ENCODE data around the gene CSF2. TPM values are rescaled to one million over a fixed set of nuclear protein-coding genes. Genes with fewer than 3 reads are reported as not detected.

CSF2 gene
- total RNA-seq, 1 experiment from 2014 or later: 0.30 TPM

GRCh38 chr5:132115375-132115774 lies 41.8 kb downstream of the CSF2 start:
- ATAC-seq: no peak
- DNase-seq (ENCODE audit: low read depth, low spot score): no peak
- ChIA-PET POLR2A (no interaction called here), CTCF (no interaction called here), RAD21 (ENCODE audit: low non-redundant PET in 1 of 2, low total read pairs in 2 of 2, uncharacterized antibody in 2 of 2, unreplicated experiment in 2 of 2) (no interaction called here)
- Histone ChIP-seq H3K4me1 (ENCODE audit: control insufficient read depth in 1 of 2, insufficient read depth in 2 of 2, low read length in 2 of 2) (no peaks in the 10 kb centered on the region), H3K4me3 (replicated peaks in 1 of 2; ENCODE audit: low read depth in 1 of 2, low read length in 2 of 2) (no peak overlapping the region), H3K36me3 (ENCODE audit: control insufficient read depth in 1 of 2, insufficient read depth in 2 of 2, low read length in 2 of 2) (no peaks in the 10 kb centered on the region), H3K9me3 (ENCODE audit: control insufficient read depth in 1 of 2, insufficient read depth in 1 of 2, low read depth in 1 of 2, low read length in 2 of 2) (no peaks in the 10 kb centered on the region), H2AFZ (ENCODE audit: low read depth, low read length, poor library complexity, severe bottlenecking) (no peak overlapping the region), H3K9ac (ENCODE audit: low read length) (no peak overlapping the region), H3K9me2 (ENCODE audit: insufficient read depth) (no peaks in the 10 kb centered on the region), H3K27ac (ENCODE audit: low read depth, low read length) (no peak overlapping the region), H3K27me3 (ENCODE audit: insufficient read depth, low read length) (no peaks in the 10 kb centered on the region), H3K4me2 (ENCODE audit: low read length) (no peak overlapping the region), H3K79me2 (ENCODE audit: insufficient read depth, low read length) (no peaks in the 10 kb centered on the region), H4K20me1 (ENCODE audit: insufficient read depth) (no peaks in the 10 kb centered on the region)
- BruUV-seq (replicated peaks): no TSS peak
- intact Hi-C loops (cut with micrococcal nuclease): no loop called here
- TF ChIP-seq, protein P1, sequence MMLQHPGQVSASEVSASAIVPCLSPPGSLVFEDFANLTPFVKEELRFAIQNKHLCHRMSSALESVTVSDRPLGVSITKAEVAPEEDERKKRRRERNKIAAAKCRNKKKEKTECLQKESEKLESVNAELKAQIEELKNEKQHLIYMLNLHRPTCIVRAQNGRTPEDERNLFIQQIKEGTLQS (IDR thresholded peaks at IDR 0.05): no peak
- no peak for TF ChIP-seq MAX (IDR thresholded peaks at IDR 0.05)
- no peak for TF ChIP-seq SRF (IDR thresholded peaks at IDR 0.05; ENCODE audit: low read depth)
- no peak for TF ChIP-seq YY1 (IDR thresholded peaks at IDR 0.05; ENCODE audit: extremely low read depth, insufficient replicate concordance, low read depth, low read length)
- no peak for TF ChIP-seq CTCF (IDR thresholded peaks at IDR 0.05 in 2 of 3, conservative IDR thresholded peaks at IDR 0.05 in 1 of 3; ENCODE audit: borderline replicate concordance in 1 of 3, insufficient read depth in 1 of 3, low read depth in 2 of 3, low read length in 2 of 3)
- TF ChIP-seq EZH2phosphoT487 (IDR thresholded peaks at IDR 0.05; ENCODE audit: borderline replicate concordance): no peak
- no peak for TF ChIP-seq ZFX (IDR thresholded peaks at IDR 0.05)
- TF ChIP-seq FOSL1 (IDR thresholded peaks at IDR 0.05; ENCODE audit: low read depth): no peak
- no peak for TF ChIP-seq ZBTB33 (IDR thresholded peaks at IDR 0.05; ENCODE audit: extremely low read depth, insufficient replicate concordance, low read length)
- TF ChIP-seq ZNF274 (IDR thresholded peaks at IDR 0.05; ENCODE audit: low read depth, low read length): no peak
- TF ChIP-seq CEBPB (IDR thresholded peaks at IDR 0.05; ENCODE audit: low read depth): no peak
- no peak for TF ChIP-seq EGR1 (IDR thresholded peaks at IDR 0.05; ENCODE audit: low read depth)
- TF ChIP-seq CBX3 (IDR thresholded peaks at IDR 0.05; ENCODE audit: low read depth): no peak

All from HCT116 (cell line).